K562 (cell line): ENCODE results near the gene SAMD10. TPM values are rescaled to one million over a fixed set of nuclear protein-coding genes. Genes with fewer than 3 reads are reported as not detected.

Experiments used
- ATAC-seq: fragments of 200-7000 bp; cut with Tn5 transposase; 3 replicates; pipeline ENCODE4 v1.9.1; 2020; ENCODE audit warnings: moderate library complexity
- BruUV-seq: library from RNA; stranded (reverse); fragments of 400-500 nt; replicated peaks from 2 replicates; lab custom pipeline; 2021; lab: Mats Ljungman, UMichigan
- CTCF ChIA-PET: fragments of 300-600 bp; formaldehyde crosslinking; extraction: SDS; loops from one replicate; lab custom pipeline; 2021; ENCODE audit warnings: low intra/inter-chr PET ratio; lab: Yijun Ruan, JAX
- POLR2A ChIA-PET: fragments of 300-600, 350-650 bp; sonication (Branson Sonifier 250); formaldehyde crosslinking; extraction: SDS; loops from one replicate; lab custom pipeline; 2021; ENCODE audit warnings: antibody characterized with exemption, inconsistent platforms; lab: Yijun Ruan, JAX
- DNase-seq, 4 experiments: peaks; one replicate each; pipeline versions ENCODE4 v3.0.0 to v3.0.0-alpha.2; 2011 to 2018; ENCODE audit warnings: low spot score in 3 of 4, mixed read lengths in 3 of 4; ENCODE audit errors: extremely low read depth in 1 of 4
- FAIRE-seq: peaks from 2 replicates; lab custom pipeline; 2011; peaks lifted over from hg19 to GRCh38; lab: Jason Lieb, UNC
- H2AFZ ChIP-seq: 2 replicates; pipeline ENCODE4 v1.6.0; 2011; ENCODE audit warnings: low read depth, low read length, control low read depth, inconsistent platforms
- H3K27ac ChIP-seq: fragments of 200-600 bp; 3 replicates; pipeline ENCODE4 v1.8.0; 2011; ENCODE audit warnings: low read depth, mild to moderate bottlenecking, control low read depth, inconsistent platforms, low read length, moderate library complexity, mixed read lengths; ENCODE audit errors: extremely low read depth
- H3K27me3 ChIP-seq, 2 experiments: fragments of 300-600 bp in 1 of 2; 2 replicates in 1 of 2; 3 replicates in 1 of 2; pipeline versions ENCODE4 v1.6.0 to v1.8.0; 2011; ENCODE audit warnings: inconsistent platforms in 2 of 2, low read length in 2 of 2, mild to moderate bottlenecking in 1 of 2, mixed read lengths in 1 of 2, moderate library complexity in 1 of 2; ENCODE audit not compliant: control insufficient read depth in 2 of 2, insufficient read depth in 2 of 2
- H3K36me3 ChIP-seq: fragments of 300-600 bp; 3 replicates; pipeline ENCODE4 v1.8.0; 2011; ENCODE audit warnings: mild to moderate bottlenecking, low read length, inconsistent platforms; ENCODE audit not compliant: control insufficient read depth, insufficient read depth
- H3K4me1 ChIP-seq, 2 experiments: fragments of 200-600 bp in 1 of 2; replicated peaks in 1 of 2; 2 replicates in 1 of 2; 3 replicates in 1 of 2; pipeline versions ENCODE4 v1.5.1 to v1.8.0; 2011; ENCODE audit warnings: inconsistent platforms in 2 of 2, low read length in 2 of 2, mild to moderate bottlenecking in 1 of 2, mixed read lengths in 1 of 2, moderate library complexity in 1 of 2; ENCODE audit not compliant: control insufficient read depth in 2 of 2, insufficient read depth in 2 of 2
- H3K4me2 ChIP-seq: 2 replicates; pipeline ENCODE4 v1.6.1; 2011; ENCODE audit warnings: low read length, control low read depth, inconsistent platforms, mixed read lengths; ENCODE audit not compliant: insufficient read depth
- H3K4me3 ChIP-seq: fragments of 200-600 bp; sonication (generic), shearing (Covaris generic); 2 replicates; pipeline ENCODE4 v1.5.1; 2016; ENCODE audit warnings: control low read depth, inconsistent platforms
- H3K79me2 ChIP-seq: fragments of 200-600 bp; 3 replicates; pipeline ENCODE4 v1.8.0; 2011; ENCODE audit warnings: low read length, inconsistent platforms; ENCODE audit not compliant: control insufficient read depth, insufficient read depth
- H3K9ac ChIP-seq, 2 experiments: 2 replicates each; pipeline versions ENCODE4 v1.6.0 to v1.6.1; 2011; ENCODE audit warnings: low read depth in 2 of 2, low read length in 2 of 2, control low read depth in 1 of 2, inconsistent platforms in 1 of 2, mild to moderate bottlenecking in 1 of 2, mixed read lengths in 1 of 2; ENCODE audit not compliant: insufficient read depth in 1 of 2
- H3K9me1 ChIP-seq: one replicate; pipeline ENCODE4 v1.6.0; 2011; ENCODE audit warnings: inconsistent platforms, mild to moderate bottlenecking, low read length, moderate library complexity; ENCODE audit not compliant: control insufficient read depth, insufficient read depth
- H3K9me3 ChIP-seq: replicated peaks from 2 replicates; pipeline ENCODE4 v1.5.1; 2011; ENCODE audit warnings: low read depth, low read length, inconsistent platforms; ENCODE audit not compliant: control insufficient read depth, insufficient read depth
- H4K20me1 ChIP-seq: replicated peaks from 2 replicates; pipeline ENCODE4 v1.6.1; 2011; ENCODE audit warnings: low read length, inconsistent platforms, mixed read lengths; ENCODE audit not compliant: control insufficient read depth, insufficient read depth
- EP400 ChIP-seq: fragments of 450-650 bp; IDR thresholded peaks from 2 replicates; pipeline ENCODE4 v1.6.1; 2017; ENCODE audit warnings: antibody characterized with exemption, mild to moderate bottlenecking, moderate library complexity
- HNRNPL ChIP-seq: fragments of 200-400 bp; formaldehyde crosslinking; IDR thresholded peaks from 2 replicates; pipeline ENCODE4 v1.6.1; 2017; ENCODE audit warnings: low read depth, mild to moderate bottlenecking, low read length
- RBM22 ChIP-seq: fragments of 200-400 bp; formaldehyde crosslinking; IDR thresholded peaks from 2 replicates; pipeline ENCODE4 v1.6.1; 2018; ENCODE audit warnings: low read length, low read depth; ENCODE audit not compliant: poor library complexity, severe bottlenecking
- ZNF449 ChIP-seq: fragments of 250-450 bp; sonication (Bioruptor Pico); IDR thresholded peaks from 2 replicates; pipeline ENCODE4 v1.8.0; 2022; ENCODE audit warnings: moderate library complexity, mild to moderate bottlenecking, inconsistent platforms
- WGBS: fragments of 100-300 bp; shearing (Covaris generic); methylation state at CpG from one replicate; pipeline ENCODE4 v1.1.6; 2016; ENCODE audit warnings: low coverage, mixed read lengths; ENCODE audit not compliant: insufficient coverage; ENCODE audit errors: missing lambda C conversion rate; 5-methylcytosine and 5-hydroxymethylcytosine counted together
- in situ Hi-C: fragments of 300-500 bp; cut with MboI; formaldehyde crosslinking; loops from 4 replicates; pipeline ENCODE4 v1.15.0; 2018; ENCODE audit warnings: inconsistent platforms, mixed read lengths
- intact Hi-C: fragments of 100-400 bp; cut with micrococcal nuclease; formaldehyde crosslinking; loops from 2 replicates; pipeline ENCODE4 v1.14.2; 2022
- polyA plus RNA-seq, 8 experiments: library from polyadenylated mRNA; depleted of rRNA in 4 of 8; stranded (reverse) in 5 of 8; unstranded in 3 of 8; fragments of >200 nt; fragmentation: Nextera tagmentation in 2 of 8; fragmentation: Illumina TruSeq in 1 of 8; extraction: Ambion mirVana in 2 of 8; extraction: Trizol in 1 of 8; gene quantifications; 2 replicates each; pipeline versions ENCODE4 v1.2.1 to v1.2.3, GENCODE V29; 2011 to 2014; ENCODE audit warnings: inconsistent platforms in 1 of 8, missing spikeins in 1 of 8
- total RNA-seq, 7 experiments: library from RNA; depleted of rRNA in 6 of 7; stranded (reverse); fragments of >200 nt in 6 of 7; fragmentation: Illumina TruSeq in 2 of 7; extraction: Trizol in 2 of 7; gene quantifications; 2 replicates each; pipeline versions ENCODE4 v1.2.1 to v1.2.3, GENCODE V29; 2011 to 2021; ENCODE audit warnings: low replicate concordance in 1 of 7

SAMD10 gene
- total and polyA plus RNA-seq, 9 of the 15 experiments (the other 6 are each of a cell fraction or from before 2014, with no cell fraction given): 0.37 to 15.2 (median 4.8) TPM

GRCh38 chr20:63945031-63945658, 34.3 kb downstream of the SAMD10 start:
- ChIA-PET POLR2A (no interaction called here), CTCF (no interaction called here)
- DNase-seq (no peak), ATAC-seq (no peak), FAIRE-seq (no peak)
- H3K27me3 ChIP-seq: no peaks in the 10 kb centered on the region
- TF ChIP-seq HNRNPL: no peak
- peak; percentile 7 for TF ChIP-seq RBM22
- TF ChIP-seq ZNF449 (CRISPR knock-in tag): no peak
- no peak for TF ChIP-seq EP400
- no peak overlapping the region for H3K27ac ChIP-seq
- 86% methylated on average over 15 of the region's 17 CpGs for WGBS
- peaks cover 18% of the 10 kb centered on the region for H3K9me1 ChIP-seq
- H3K36me3 ChIP-seq: peaks cover 70% of the 10 kb centered on the region; the same call in 2 of the 3 replicates
- no TSS peak for BruUV-seq
- H3K4me2 ChIP-seq: no peak overlapping the region
- H3K4me3 ChIP-seq: no peak overlapping the region
- H3K4me1 ChIP-seq: peaks cover 25 to 90% of the 10 kb centered on the region in 2 experiments
- H3K79me2 ChIP-seq: peaks cover 50% of the 10 kb centered on the region
- in situ Hi-C loops (no loop called here), intact Hi-C loops (no loop called here)
- H3K9me3 ChIP-seq: no peaks in the 10 kb centered on the region
- no peak overlapping the region for H3K9ac ChIP-seq
- peaks cover 58% of the 10 kb centered on the region for H4K20me1 ChIP-seq
- H2AFZ ChIP-seq: no peak overlapping the region
